HG03103 (cell line): ENCODE measurements around the gene SDK1.

Source experiments
- ATAC-seq: cut with Tn5 transposase; IDR thresholded peaks from one replicate; pipeline ENCODE4 v1.9.1; 2021; ENCODE audit warnings: low read depth; ENCODE audit not compliant: unreplicated experiment

SDK1 gene

DNA sequence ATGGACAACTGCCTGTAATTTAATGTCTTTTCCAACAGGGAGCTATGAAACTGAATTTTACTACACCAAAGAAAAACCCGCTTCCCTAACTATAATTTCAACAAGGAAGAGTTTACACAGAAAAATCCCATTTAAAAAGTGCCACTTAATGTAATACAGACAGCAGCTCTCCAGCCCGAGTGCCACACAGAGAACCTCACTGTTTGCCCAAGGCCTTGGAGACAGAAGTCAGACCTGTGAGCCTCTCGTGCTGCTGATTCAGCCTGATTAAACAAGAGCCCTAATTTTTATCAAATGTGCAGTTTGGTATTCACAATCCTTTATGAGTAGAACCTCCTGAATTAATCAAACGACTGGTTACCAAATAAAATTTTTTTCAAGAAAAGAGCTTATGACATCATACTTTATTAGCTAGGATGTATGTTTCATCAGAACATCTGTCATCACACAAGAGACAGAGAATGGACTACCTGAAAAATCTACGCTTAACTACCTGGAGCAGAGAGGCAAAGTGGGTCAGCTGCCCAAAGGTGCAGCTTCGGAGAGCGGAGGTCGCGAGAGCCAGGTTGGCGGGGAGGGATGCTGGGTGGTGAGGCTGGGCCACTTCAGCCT lies 543.6 kb downstream of the SDK1 start:
- no peak for ATAC-seq

DNA sequence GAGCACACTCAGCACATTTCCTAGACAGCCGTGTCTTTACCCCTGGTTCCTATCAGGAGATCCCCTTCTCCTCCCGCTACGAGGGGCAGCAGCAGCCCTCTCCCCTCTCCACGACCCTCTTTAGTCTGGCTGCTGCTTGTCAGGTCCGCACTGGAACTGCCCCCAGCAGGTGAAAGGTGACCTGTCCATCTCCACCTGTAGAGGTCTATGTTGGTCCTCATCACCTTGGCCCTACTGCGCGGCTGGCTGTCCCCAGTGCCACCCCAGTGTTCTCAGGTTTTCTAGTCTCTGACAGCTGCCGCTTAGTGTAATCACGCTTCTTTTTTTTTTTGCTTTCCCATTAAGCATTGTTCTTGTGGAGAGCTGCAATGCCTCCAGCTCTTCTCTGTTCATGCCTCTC lies 545.7 kb downstream of the SDK1 start:
- no peak for ATAC-seq

DNA sequence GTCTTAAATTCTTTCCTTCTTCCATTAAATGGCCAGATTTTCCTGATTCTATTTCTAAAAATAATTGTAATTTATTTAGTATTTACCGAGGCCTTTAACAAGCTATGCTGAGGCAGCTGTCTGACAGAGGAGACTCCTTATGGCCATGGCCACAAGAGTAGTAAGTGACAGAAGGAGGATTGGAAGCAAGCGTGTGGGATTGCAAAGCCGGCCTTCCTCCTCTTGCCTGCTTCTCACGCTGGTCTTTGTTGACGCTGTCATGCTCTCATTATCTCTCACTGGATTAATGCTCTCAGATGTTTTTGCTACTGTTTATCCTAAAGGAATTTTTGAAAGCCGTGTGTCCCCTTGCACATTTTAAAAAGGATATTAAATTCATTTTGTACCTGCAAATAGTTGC lies 546.3 kb downstream of the SDK1 start:
- ATAC-seq, result no peak

DNA sequence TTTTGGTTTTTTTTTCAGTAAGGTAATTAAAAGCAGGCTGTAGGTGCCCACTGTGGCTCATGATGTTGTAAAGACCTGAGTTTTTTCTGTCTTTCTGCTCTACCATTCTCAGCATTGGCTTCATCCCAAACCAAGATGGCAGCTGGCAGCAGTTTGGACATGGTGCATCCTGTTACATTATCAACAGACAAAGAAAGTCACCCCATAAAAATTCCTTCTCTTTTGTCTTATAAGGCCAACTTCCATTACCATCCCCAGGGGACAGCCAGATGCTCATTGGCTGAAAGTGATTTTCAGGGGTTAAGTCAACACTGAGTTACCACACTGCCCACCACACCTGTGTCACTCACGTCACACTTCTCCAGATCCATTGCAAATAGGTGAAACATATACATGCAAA lies 558.4 kb downstream of the SDK1 start:
- ATAC-seq, result no peak

DNA sequence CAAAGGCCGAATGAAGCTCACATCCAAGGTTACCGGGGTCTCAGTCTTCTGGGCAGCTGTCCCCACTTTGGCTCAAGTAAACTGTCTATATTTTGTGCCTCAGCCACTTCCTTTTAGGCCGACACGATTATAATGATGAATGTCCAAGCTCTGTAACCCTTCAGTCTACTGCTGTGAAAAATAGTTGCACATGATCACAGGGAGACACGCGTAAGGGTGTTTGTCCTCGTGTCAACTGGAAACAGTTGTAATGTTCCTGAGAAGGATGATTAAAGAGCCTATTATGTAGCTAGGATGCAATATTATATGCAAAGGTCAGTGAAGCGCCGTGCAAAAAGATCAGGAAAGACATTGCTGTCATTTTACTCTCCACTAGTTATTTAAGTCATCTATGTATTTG lies 559.9 kb downstream of the SDK1 start:
- ATAC-seq, result no peak

DNA sequence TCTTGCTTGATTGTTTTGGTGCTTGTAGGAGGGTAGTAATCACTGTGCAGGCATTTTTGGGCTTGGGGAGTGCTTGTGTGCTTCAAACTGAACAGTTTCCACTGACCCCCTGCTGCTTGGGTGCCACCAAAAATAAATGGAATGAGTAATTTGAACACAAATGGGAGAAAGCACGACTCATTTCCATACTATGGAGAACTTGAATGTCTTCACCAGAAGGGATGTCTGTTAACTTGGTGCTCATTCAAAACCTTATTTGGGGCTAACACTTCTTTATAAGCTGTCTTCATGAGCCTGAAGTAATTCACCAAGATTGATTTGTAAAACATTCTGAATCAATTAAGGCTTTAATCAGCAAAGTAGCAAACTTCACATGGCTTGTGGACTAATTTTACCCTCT lies 560.3 kb downstream of the SDK1 start:
- no peak for ATAC-seq

DNA sequence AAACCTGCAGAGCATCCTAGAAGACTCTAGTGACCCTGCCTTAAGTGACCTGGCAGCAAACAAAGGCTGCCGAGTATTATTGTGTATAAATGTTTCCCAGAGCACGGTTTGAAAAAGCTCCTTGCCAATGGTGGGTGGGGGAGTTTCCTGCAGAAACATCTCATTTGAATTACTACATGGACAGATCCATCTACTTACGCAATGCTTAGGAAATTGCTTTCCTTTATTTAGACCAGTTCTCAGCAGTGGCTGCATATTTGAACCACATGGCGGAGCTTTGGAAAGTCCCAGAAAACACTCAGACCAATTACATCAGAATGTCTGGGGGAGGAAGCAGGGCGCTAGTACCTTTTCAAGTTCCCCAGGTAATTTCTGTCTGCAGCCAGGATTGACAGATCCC lies 560.9 kb downstream of the SDK1 start:
- ATAC-seq, result no peak

DNA sequence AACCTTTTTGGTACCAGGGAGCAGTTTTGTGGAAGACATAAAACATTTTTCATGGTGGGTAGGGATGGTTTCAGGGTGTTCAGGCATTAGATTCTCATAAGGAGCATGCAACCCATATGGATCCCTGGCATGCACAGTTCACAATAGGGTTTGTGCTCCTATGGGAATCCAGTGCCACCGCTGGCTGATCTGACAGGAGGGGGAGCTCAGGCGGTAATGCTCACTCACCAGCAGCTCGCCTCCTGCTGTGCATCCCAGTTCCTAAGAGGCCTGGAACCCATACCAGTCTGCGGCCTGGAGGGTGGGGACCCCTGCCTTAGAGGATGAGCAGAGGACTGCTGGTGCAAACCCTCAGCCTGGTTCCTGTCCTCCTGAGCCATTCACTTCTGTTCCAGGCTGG lies 561.7 kb downstream of the SDK1 start:
- no peak for ATAC-seq

DNA sequence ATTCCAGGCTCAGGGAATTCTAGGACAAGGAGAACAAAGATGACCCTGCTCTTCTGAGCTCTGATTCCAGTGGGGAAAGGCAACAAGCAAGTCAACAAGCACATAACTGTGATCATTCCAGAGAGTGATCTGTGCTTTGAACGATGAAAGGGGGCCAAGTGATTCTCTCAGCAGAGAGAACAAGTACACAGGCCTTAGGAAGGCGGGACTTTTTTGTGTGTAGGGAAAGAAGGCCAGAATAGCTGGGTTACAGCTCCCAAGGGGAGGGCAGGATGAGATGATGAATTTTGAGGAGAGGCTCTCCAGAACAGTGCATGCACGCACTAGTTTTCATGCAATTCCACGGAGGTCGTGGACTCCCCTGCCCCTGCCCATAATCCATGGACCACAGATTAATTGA lies 565.2 kb downstream of the SDK1 start:
- no peak for ATAC-seq

DNA sequence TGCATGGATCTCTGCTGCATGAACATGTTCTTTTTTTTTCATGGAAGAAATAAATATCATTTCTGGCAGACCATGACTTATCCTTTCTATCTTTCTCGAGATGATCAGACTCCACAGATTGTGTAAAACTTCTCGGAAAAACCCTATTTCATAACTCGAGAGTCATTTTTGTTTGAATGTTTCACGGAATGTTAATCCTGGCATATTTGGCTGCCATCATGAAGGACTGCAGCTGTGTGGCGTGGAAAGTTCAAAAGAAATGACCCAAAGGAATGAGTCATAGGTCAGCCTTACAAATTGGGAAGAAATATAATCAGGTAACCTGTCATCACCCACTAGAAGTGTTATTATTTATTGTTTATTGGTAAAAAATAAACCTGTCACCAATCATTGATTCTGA lies 566.8 kb downstream of the SDK1 start:
- ATAC-seq, result no peak

DNA sequence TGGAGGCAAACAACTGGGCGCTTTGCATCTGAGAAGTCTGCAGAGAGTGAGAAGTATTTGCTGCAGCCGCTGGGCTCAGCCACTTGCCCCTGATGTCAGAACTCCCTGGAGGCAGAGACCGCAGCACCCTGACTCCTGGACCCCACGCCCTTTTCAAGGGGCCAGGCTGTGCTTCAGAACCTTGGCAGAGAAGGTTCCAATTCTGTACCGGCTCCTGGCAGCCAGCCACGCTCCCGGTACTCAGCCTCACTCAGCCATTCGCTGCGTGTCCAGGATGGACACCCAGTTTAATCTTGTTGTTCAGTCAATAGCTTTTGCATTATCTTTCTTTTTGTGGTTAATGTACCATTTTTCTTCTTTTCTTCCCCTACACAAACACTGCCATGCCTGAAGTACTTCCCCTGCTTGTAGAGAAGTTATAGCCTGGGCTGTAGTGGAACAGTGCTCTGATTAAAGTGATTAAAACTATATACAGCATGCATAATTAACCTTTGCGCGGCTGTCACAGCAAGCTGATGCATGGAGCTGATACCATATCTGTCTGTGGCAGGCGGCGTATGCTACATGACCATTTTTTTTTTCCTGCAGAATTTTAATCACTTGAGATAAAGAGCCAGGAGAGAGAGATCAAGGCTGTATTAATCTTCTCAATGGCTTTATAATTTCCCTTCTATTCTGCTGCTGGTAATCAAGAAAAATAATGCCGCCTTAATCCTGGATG lies 578.5 kb downstream of the SDK1 start:
- ATAC-seq, result no peak

DNA sequence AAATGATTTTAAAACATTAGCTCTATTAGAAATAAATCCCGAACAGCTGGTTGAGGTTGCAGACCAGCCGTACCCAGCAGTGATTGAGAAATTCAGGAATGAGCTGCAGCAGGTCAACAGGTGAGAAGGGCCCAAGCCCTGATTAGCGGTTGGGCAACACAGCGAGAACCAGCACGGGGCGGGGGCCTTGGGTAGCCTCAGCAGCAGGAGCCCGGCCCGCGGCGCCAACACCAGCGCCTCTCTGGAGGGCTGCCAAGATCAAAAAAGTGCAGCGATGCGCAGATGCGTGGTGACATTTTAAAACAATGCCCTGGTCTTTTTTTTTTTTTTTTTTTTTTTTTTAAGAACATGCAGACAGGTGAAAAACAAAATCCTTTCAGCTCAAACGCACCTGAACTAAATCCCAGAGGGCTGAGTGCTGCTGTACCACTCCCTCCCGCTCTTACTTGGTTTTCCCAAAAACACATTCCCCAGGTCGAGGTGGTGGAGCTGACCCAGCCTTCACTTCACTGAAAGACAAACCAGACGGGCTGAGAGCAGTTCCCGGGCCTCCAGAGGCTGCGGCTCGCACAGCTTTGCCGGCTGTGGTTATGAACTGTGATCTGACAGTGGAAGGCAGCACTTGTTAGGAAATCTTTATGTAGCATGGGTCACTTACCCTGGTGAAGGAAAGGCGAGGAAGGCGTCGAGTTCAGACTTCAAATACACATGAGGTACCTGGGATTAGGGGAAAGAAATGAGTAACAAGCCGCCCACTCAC lies 579.4 kb downstream of the SDK1 start:
- no peak for ATAC-seq

DNA sequence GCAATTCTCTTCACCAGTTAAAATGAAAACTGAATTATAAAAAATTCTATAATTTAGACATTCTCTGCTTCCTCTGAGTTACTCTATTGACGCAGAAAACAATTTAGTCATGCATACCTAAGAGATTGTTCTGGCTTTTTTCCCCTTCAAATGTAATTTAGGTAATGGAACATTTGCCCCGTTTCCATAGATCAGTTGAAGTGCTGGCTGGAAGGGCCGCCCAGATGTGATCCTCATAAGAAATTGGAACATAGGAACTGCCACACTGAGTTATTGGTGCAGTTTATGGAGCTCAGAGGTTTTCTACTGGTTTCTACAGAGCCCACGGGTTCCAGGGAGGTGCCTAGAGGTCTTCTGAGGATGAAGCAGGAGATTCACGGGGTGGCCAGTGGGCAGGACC lies 581.7 kb downstream of the SDK1 start:
- ATAC-seq, result no peak

DNA sequence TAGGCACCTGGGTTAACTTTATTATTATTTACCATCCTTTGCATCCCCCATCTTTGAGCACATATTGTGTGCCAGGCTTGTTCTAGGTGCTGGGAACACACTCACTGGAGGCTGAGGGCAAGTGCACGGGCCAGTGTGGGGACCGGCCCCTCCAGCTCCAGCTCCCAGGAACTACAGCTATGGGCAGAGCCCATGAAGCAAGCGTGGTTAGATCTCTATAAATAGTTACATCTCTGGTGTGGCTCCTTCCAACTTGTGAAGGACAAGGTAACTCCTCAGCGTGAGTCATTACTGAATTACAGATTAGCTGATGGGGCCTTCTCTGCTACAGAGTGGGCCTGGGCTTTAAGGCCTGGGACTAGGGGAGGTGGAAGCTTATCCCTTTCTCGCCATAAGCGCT lies 583.5 kb downstream of the SDK1 start:
- no peak for ATAC-seq

DNA sequence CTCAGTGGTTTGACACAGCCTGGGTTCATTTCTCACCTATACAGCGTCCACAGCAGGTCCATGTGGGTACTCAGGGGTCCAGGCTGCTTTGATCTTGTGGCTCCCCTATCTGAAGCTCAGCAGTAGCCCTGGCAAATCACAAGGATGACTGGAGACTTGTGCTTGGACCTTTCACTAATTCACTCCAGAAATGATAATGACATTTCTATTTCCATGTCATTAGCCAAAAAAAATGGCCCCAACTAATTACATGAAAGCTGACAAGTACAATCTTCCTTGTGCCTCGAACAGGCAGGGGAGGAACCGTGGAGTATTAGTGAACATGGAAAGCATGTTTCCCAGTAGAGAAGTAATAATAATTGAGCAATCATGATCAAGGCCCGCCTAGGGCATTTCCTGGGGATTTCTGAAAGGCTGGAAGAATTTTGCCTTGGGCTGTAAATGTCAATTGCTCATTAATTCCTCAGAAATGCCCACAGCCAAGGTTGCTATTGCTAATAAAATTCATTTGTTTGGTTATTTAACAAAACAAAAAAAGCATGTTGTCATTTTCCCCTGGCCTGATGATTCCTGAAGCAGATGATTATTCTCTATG lies 586.1 kb downstream of the SDK1 start:
- ATAC-seq, result no peak

DNA sequence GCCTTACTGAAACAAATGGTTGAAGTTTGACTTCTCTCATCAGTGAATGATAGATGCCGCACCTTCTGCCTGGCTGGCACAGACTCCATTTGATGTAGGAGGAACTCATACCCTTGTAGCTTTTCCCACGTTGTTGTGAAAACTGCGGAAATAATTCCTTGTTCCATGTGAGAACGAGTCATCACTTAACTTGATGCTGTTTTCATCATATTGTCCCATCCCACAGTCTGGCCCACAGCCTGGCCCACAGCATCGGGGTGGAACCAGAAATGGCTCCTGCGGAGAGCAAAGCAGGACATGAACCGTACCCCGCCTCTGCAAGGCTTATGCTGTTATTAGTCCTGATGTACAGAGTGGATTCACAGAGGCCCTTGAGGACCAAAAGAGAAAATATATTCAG lies 587.0 kb downstream of the SDK1 start:
- ATAC-seq, result no peak

DNA sequence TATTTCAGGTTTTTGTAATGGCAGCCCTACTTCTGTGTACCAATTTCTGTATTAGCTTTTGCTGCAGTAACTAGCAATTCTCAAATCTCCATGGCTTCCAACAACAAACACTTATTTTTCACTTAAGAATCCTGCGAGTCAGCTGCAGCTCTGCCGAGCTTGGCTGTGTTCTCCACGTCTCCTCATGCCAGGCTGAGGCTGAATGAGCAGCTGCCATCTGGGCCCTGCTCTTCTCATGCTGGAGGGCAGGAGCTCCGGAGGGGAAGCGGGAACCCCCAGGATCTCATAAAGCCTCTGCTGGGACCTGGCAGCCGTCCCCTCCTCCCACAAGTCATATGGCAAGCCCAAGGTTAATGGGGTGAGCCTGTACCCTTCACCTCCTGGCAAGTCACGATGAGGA lies 591.1 kb downstream of the SDK1 start:
- ATAC-seq, result no peak

DNA sequence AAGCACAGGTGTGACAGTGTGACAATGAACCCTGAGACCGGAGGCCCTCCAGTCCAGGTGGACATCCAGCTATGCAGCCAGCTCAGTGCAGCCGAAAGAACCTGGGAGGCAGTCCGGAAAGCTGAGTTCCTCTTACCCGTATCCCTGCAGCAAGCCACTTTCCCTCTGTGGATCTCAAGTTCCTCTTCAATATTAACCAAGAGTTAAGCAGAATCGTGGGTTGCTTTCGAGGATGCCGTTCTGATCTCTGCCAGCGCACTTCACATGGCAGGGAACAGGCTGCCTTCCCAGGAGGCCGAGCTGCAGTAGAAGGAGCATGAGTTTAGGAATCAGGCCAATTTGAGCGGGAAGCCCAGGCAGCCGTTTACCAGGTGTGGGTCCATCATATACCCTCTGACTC lies 591.6 kb downstream of the SDK1 start:
- no peak for ATAC-seq

DNA sequence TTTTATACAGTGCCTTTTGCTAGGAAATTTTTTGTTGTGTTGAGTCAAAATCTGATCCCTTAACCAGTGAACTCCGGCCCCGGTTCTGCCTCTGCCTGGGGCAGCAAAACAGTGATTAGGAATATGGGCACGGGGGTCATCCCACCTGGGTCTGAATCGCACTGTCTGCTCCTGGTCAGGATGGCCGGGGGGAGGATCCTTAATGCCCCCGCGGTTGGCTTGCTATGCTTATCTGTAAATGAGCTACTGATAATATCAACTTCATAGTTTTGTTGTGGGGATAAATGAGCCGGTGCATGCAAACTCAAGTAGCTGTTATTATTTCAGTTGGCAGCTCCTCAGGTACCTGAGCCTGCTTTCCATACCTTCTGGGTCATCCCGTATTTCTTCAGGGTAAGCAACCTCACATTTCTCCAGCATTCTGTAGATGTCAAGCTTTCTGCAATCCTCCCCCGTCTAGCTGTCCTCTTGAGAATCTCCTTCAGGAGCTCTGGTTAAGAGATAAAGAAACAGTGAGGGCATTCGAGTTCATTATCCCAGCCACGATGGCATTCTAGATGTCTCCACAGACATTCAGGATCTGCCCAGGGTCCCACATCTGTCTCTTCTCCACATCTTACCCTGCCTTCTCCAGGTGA lies 592.2 kb downstream of the SDK1 start:
- no peak for ATAC-seq

DNA sequence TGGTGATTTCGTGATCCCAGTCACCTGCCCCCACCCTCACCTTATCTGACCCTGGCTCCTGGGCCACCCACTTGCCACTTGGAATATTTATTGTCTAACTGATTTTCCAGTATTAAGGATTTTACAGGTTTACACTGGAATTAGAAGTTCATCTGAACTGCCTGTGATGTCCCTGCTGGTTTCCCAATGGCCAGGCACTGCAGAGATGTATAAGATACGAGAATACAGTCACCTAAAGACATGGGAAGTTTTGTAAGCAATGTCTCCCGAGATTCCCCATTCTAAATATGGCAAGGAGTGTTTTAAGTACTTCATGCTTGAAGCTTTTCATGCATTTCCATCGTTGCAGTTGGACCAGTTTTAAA lies 592.7 kb downstream of the SDK1 start:
- ATAC-seq, result no peak
